GDM1 (cell line): Measurements from ENCODE around the gene DNAJB13.

Source experiments
- DNase-seq: peaks from one replicate; lab custom pipeline; 2025; lab: John Stamatoyannopoulos, UW

The DNAJB13 gene

GRCh38 chr11:74015919-74016684 is 65.3 kb downstream of the DNAJB13 start:
- DNase-seq: no peak

GRCh38 chr11:74017631-74018030 is 66.8 kb downstream of the DNAJB13 start:
- no peak for DNase-seq

- no peak for DNase-seq
These were observed 67.6 kb downstream of the DNAJB13 start for GRCh38 chr11:74018331-74019005.

- DNase-seq: no peak
These were observed 68.4 kb downstream of the DNAJB13 start for GRCh38 chr11:74019104-74019738.

- DNase-seq: no peak
These were observed 69.0 kb downstream of the DNAJB13 start for GRCh38 chr11:74019860-74020259.
